ENCODE data around the gene HEATR9. TPM values are rescaled to one million over a fixed set of nuclear protein-coding genes. Genes with fewer than 3 reads are reported as not detected.

Gene HEATR9
- total RNA-seq, 1 donor from 2014 or later, result not detected

DNA sequence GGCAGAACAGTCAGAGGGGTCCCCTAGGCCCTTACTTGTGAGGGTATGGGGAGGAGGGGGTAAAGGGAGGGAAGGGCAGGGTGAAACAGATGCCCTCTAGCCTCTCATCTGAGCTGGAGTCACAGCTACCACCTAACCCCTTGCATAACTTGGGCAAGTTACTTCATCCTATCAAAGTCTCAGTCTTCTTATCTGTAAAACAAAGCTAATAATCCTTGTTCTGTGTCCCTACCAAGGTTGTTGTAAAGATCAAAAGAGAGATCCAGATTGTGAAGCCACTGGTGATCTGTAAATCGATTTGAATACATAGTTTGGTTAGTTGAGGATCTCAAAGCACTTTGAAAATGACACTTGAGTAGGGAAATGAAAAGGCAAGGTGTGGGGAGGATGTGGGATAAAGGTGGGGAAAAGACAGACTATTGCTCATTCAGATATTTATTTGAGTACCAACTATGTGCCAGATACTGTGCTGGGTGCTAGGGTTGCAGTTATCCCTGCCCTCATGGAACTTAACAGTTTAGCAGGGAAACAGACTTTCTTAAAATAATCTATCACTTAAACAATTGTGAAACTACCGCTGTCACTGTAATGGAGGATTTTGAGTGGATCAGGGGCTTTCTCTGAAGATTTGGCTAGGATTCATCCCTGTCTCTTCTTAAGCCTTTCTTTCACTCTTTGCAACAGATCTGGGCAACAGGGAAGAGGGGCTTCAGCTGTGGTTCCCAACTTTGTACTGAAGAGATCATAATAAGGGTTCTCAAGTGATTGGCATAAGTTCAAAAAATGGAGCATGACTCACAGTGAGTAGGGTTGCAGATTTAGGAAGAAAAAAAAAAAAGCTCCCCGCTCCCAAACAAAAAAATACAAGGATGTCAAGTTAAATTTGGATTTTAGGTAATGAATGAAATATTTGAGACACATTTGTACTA, 3.0 kb downstream of the HEATR9 start:
- DNase-seq (ENCODE audit: low spot score), result no peak
- H3K4me1 Mint-ChIP-seq (ENCODE audit: unreplicated experiment), result no peaks in the 10 kb centered on the region

DNA sequence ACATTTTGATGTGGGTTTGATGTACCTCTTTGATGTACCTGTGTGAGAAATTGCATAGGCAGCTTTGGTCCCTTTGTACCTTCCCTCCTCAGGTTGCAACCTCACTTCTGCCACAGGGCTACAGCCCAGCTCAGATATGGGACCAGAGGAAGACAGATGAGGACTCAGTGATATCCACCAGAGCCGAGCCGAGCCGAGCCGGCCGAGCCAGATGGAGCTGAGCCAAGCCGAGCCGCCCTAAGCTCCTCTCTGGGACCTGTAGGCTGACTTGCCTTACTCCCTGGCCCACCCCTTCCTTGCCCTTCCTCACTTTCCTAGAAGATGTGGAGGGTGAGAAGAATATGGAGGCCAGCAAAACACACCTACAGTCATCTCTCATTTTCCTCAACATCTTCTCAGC, 3.8 kb downstream of the HEATR9 start:
- no peaks in the 10 kb centered on the region for H3K9me3 Mint-ChIP-seq (ENCODE audit: unreplicated experiment)
- no peak overlapping the region for H3K27ac Mint-ChIP-seq (ENCODE audit: unreplicated experiment)
- peaks cover 2% of the 10 kb centered on the region for H3K27me3 Mint-ChIP-seq (ENCODE audit: unreplicated experiment)
- DNase-seq (ENCODE audit: low spot score), result no peak
- no peak overlapping the region for H3K4me3 Mint-ChIP-seq (ENCODE audit: unreplicated experiment)
- TF ChIP-seq CTCF (IDR thresholded peaks at IDR 0.05; ENCODE audit: unreplicated experiment), result no peak
- no peaks in the 10 kb centered on the region for H3K36me3 Mint-ChIP-seq (ENCODE audit: low read depth, unreplicated experiment)
- no peaks in the 10 kb centered on the region for H3K4me1 Mint-ChIP-seq (ENCODE audit: unreplicated experiment)

More for the DNA sequence above, 3.0 kb downstream of the HEATR9 start:
- TF ChIP-seq CTCF (IDR thresholded peaks at IDR 0.05; ENCODE audit: unreplicated experiment), result no peak
- Mint-ChIP-seq H3K9me3 (ENCODE audit: unreplicated experiment) (no peaks in the 10 kb centered on the region), H3K27me3 (ENCODE audit: unreplicated experiment) (peaks cover 3% of the 10 kb centered on the region), H3K27ac (ENCODE audit: unreplicated experiment) (no peak overlapping the region), H3K4me3 (ENCODE audit: unreplicated experiment) (no peak overlapping the region), H3K36me3 (ENCODE audit: low read depth, unreplicated experiment) (no peaks in the 10 kb centered on the region)

DNA sequence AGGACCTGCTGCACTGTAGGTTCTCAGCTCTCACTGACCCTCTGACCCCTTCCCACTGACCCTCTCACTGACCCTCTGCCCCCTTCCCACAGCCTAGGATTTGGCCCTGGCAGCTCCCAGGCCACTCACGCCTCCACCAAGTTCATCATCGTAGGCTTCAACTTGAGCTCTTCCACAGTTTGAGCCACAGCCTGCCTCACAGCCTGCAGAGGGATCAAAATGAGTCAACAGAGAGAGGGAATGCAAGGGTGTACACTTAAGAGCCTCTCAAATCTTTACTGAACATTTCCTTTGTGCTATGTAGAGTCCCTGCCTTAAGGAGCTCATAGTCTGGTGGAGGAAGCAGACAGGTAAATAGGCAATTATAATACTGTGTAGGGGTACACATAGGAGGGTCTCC, 12.1 kb downstream of the HEATR9 start:
- Mint-ChIP-seq H3K9me3 (ENCODE audit: unreplicated experiment) (no peaks in the 10 kb centered on the region), H3K27me3 (ENCODE audit: unreplicated experiment) (no peaks in the 10 kb centered on the region), H3K4me3 (ENCODE audit: unreplicated experiment) (no peak overlapping the region), H3K27ac (ENCODE audit: unreplicated experiment) (no peak overlapping the region), H3K4me1 (ENCODE audit: unreplicated experiment) (peaks cover 3% of the 10 kb centered on the region), H3K36me3 (ENCODE audit: low read depth, unreplicated experiment) (peaks cover 10% of the 10 kb centered on the region)
- no peak for DNase-seq (ENCODE audit: low spot score)
- TF ChIP-seq CTCF (IDR thresholded peaks at IDR 0.05; ENCODE audit: unreplicated experiment), result no peak

DNA sequence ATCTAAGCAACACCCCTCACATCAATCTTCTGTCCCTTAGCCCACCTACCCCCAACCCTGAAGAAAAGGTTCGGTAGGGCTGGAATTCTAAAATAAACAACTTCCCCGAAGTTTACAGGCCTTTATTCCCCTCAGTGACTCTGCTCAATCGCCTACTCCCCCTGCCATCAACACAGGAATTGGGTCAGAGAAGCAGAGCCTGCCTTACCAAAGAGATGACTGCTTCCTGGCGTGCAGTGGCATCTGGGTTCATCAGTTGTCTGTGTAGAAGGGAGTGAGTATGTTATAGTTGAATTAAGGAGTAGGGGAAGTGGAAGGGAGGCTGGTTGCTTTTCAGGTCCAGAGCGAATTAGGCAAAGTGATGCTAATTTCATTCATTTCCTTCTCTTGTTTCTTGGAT, 12.7 kb downstream of the HEATR9 start:
- H3K27me3 Mint-ChIP-seq (ENCODE audit: unreplicated experiment), result no peaks in the 10 kb centered on the region
- H3K4me3 Mint-ChIP-seq (ENCODE audit: unreplicated experiment), result no peak overlapping the region
- no peak overlapping the region for H3K27ac Mint-ChIP-seq (ENCODE audit: unreplicated experiment)
- peaks cover 8% of the 10 kb centered on the region for H3K4me1 Mint-ChIP-seq (ENCODE audit: unreplicated experiment)
- DNase-seq (ENCODE audit: low spot score), result no peak
- no peaks in the 10 kb centered on the region for H3K9me3 Mint-ChIP-seq (ENCODE audit: unreplicated experiment)
- H3K36me3 Mint-ChIP-seq (ENCODE audit: low read depth, unreplicated experiment), result peaks cover 10% of the 10 kb centered on the region
- no peak for TF ChIP-seq CTCF (IDR thresholded peaks at IDR 0.05; ENCODE audit: unreplicated experiment)

Measured in endothelial cell (in vitro differentiated cells).